Cardiac septum (tissue), 1 donor: ENCODE results near the gene SLC48A1. TPM values are rescaled to one million over a fixed set of nuclear protein-coding genes. Genes with fewer than 3 reads are reported as not detected.
"Not testable (repeated sequence)": the region's sequence is repeated elsewhere in the genome, so short reads cannot be mapped to it uniquely, and the experiment has no call there.

ENCODE experiments used
- DNase-seq: peaks from one replicate; pipeline ENCODE4 v3.0.0-alpha.2; 2020; ENCODE audit warnings: low spot score
- intact Hi-C: fragments of 100-400 bp; cut with DNase I; formaldehyde crosslinking; loops from one replicate; pipeline ENCODE4 v1.14.0; 2022
- total RNA-seq: library from RNA; stranded (reverse); fragmentation: NEBNext Ultra II Directional; extraction: Animal tissue kit (Norgen Biotek cat#: 25700); gene quantifications from one replicate; pipeline ENCODE4 v1.2.1, GENCODE V29; 2021
- donor health status: DM: no; HTN: no; CAD: no.

Gene SLC48A1
- total RNA-seq, 1 donor from 2014 or later, result 20.7 TPM

- DNase-seq, result no peak
- intact Hi-C loops, result loop anchor here (2.0 kb wide), 1 partner anchor 17 kb away; the partner anchor contains the start of gene HDAC7
Observed at GRCh38 chr12:47801170-47801903, 28.3 kb downstream of the SLC48A1 start.

- no peak for DNase-seq
- intact Hi-C loops, result loop anchor here (2.0 kb wide), 1 partner anchor 17 kb away; the partner anchor contains the start of gene HDAC7
Observed at GRCh38 chr12:47801904-47802246, 28.8 kb downstream of the SLC48A1 start.

DNA sequence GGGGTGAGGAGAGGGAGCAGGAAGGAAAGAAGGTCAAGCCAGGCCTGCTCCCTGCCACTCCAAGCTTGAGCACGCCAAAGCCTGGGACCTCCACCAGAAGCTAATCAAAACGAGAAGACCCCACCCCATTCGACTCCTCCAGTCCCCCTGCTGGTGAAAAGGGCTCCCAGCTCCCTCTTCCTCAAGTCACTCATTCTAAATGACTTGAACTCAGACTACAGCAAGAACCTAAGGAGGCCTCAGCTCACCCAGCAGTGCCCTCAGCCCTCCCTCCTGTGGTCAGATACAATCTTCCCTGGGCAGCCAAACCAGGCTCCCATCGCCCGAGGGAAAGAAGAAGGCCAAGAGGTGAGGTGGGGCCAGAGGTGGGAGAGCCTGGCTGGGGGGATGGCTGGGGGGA lies 29.3 kb downstream of the SLC48A1 start:
- intact Hi-C loops, result no loop called here
- no peak for DNase-seq

DNA sequence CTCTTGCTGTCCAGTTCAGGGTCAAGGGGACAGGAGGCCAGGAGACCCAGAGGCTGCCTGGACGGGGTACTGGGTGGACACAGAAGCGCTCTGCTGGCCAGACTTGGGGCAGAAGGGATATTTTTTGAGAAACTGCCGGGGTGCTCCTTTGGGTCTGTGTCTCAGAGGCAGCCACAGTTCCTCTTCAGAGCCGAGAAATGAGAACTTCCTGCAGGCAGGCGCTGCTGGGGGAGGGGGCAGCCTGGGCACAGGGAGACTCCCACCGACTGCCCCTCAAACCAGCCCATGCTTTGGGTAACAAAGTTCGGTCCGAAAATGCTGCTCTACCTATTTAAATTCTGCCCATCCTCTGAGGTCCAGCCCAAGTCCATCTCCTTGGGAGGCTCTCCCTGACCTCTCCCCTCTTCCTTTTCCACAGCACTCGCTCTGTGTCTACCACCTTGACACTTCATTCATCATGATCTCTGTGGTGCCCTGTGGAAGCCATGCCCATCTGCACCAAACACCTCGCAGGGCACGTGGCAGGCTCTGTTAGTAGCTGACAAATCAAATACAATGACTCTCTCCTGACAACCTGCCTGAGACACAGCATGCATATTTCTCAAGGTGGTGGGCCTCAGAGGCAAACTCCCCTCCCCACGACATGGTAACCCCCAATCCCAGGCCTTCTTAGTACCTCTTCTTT lies 30.3 kb downstream of the SLC48A1 start:
- DNase-seq, result no peak
- intact Hi-C loops, result no loop called here

DNA sequence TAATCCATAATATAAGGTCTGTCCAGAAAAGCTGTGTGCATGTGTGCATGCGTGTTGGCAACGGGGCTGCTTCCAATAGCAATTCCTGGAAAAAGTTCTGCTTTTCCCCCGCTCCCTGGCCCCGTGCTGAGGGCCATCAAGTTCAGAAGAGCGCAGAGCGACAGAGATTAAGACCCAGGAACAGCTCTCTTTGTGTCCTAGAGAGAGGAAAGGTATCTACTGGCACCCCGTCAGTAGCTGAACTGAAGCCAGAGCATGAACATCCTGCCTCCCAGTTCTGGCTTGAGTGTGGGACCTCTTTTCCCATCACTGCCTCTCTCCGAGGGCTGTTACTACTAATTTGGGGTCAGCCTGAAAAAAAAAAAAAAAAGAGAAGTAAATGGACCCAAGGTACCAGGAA lies 31.1 kb downstream of the SLC48A1 start:
- intact Hi-C loops, result no loop called here
- no peak for DNase-seq

GRCh38 chr12:47805417-47805816 lies 32.4 kb downstream of the SLC48A1 start:
- intact Hi-C loops, result no loop called here
- no peak for DNase-seq

DNA sequence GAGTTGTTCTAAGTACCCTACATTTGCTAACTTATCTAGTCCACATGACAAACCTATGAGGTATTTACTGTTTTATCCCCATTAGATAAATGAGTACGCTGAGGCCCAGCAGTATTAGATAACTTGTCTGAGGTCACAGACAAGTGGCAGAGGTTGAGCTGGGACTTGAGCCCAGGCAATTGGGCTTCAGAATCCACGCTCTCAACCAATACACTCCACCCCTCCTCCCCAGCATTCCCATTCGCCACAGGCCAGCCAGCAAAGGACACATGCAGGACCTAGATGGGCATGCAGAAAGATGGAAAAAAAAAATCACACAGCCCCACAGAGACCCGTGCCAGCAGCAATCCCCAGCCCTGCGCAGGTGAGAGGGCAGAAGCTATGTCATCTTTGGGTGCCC lies 34.3 kb downstream of the SLC48A1 start:
- DNase-seq, result no peak
- intact Hi-C loops, result no loop called here

- intact Hi-C loops, result no loop called here
- peak; percentile 84 for DNase-seq
Observed at GRCh38 chr12:47808050-47808449, 35.0 kb downstream of the SLC48A1 start.

DNA sequence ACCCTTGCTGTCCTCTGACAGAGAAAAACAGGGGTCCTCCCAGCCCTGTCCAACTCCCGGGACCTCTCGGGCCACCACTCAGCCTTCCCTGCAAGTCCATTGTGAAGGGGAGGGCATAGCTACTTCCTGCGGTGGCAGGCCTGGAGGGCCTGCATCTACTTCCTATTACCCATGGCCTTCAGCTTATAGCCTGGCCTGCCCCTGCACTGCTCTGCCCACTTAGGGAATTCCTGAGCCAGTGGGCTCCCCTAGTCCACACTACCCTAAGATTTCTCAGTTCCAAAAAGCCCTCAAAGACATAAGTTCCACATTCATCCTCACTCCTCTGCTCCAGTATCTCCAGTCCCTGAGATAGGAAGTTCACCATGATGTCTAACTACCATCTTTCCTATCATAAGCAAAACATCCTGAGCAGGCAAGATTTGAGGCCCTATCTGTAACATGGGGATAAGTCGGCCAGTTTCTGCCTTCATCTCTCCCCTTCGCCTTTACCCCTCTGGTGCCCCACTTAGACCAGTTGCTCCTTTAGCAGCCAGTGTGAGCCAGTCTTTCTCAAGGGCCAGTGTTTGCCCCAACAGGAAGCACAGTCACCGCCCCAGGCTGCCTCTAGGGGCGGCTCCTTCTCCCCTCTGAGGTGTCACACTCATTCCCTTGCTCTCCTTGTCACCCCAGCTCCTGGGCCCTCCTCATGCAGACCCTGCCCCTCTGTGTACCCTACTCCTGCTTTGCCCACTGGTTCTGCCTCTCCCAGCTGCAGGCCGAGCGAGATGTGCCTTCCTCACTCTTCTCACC lies 35.7 kb downstream of the SLC48A1 start:
- intact Hi-C loops, result no loop called here
- no peak for DNase-seq

DNA sequence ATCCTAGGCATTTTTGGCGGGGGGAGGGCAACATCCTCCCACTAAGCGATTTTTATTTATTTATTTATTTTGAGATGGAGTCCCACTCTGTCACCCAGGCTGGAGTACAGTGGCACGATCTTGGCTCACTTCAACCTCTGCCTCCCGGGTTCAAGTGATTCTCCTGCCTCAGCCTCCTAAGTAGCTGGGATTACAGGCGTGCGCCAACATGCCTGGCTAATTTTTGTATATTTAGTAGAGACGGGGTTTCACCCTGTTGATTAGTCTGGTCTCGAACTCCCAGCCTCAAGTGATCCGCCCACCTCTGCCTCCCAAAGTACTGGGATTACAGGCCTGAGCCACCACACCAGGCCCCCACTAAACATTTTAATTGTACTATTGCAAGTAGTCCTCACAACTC lies 36.5 kb downstream of the SLC48A1 start:
- DNase-seq, intact Hi-C loops: not testable (repeated sequence)

- no peak for DNase-seq
- intact Hi-C loops, result no loop called here
Observed at GRCh38 chr12:47811072-47811396, 38.0 kb downstream of the SLC48A1 start.

GRCh38 chr12:47811581-47812484 lies 38.8 kb downstream of the SLC48A1 start:
- DNase-seq, result no peak
- intact Hi-C loops, result no loop called here

GRCh38 chr12:47812797-47813510 lies 39.9 kb downstream of the SLC48A1 start:
- peak; percentile 97 for DNase-seq
- intact Hi-C loops, result no loop called here

- intact Hi-C loops, result no loop called here
- DNase-seq, result no peak
Observed at GRCh38 chr12:47813511-47814196, 40.6 kb downstream of the SLC48A1 start.

DNA sequence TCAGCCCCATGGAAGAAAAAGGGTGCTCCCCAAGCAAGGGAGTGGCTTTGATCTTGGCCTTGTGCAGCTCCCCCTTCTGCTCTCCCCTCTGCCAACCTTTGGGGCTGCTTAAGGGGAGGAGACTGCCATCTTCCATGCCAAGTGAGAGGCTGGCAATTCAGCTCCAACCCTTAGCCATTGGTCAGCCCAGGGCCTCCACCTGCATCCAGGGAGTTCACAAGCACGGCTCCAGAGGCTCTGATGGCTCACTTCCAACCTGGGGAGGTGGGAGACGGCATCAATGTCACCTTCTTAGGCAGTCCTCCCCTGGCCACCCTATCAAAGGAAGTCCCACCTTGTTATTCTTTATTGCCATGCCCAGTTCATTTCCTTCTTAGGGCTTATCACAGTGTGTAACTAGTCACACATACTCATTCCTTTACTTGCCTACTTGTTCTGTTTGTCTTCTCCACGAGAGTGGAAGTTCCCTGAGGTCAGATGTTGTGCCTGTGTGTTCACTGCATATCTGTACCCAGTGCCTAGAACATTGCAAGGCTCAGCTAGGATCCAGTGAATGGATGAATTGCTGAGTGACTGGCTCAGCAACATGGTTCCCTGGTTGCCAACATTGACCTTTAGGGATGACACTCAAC lies 41.6 kb downstream of the SLC48A1 start:
- DNase-seq, result no peak
- intact Hi-C loops, result no loop called here

- DNase-seq, intact Hi-C loops: not testable (repeated sequence)
Observed at GRCh38 chr12:47815447-47815846, 42.4 kb downstream of the SLC48A1 start.

GRCh38 chr12:47816403-47817271 lies 43.6 kb downstream of the SLC48A1 start:
- no peak for DNase-seq

More at GRCh38 chr12:47816403-47817271, 43.6 kb downstream of the SLC48A1 start:
- intact Hi-C loops, result no loop called here
